C4-2B (cell line): Measurements from ENCODE around the gene NOC2L.
A peak's percentile ranks its signal among the peaks of the same experiment; 100 is the strongest.

Experiments used
- H3K27ac ChIP-seq: fragments of 450-650 bp; 2 replicates; pipeline ENCODE4 v1.5.1; 2017
- CTCF ChIP-seq: fragments of 450-650 bp; conservative IDR thresholded peaks from 2 replicates; pipeline ENCODE4 v1.5.1; 2017; ENCODE audit warnings: mild to moderate bottlenecking
- ZFX ChIP-seq: fragments of 450-650 bp; IDR thresholded peaks from 2 replicates; pipeline ENCODE4 v1.6.1; 2017

Gene NOC2L

GRCh38 chr1:923991-924655 is 34.9 kb downstream of the NOC2L start:
- H3K27ac ChIP-seq: peak overlapping the region; percentile 85
- TF ChIP-seq CTCF (no peak), ZFX (no peak)

GRCh38 chr1:923131-923990 is 35.7 kb downstream of the NOC2L start, which contains the start of gene SAMD11:
Gene SAMD11, plus strand, starts transcription at chr1:923923. Its CDS starts 509 bp downstream, at chr1:924432.
- peak within 1 kb of the TSS; percentile 85 for H3K27ac ChIP-seq
- TF ChIP-seq ZFX: no peak
- no peak; the same call in 1 of the 2 replicates for TF ChIP-seq CTCF

- peak overlapping the region; percentile 33 for H3K27ac ChIP-seq
- TF ChIP-seq CTCF (no peak; the same call in 1 of the 2 replicates), ZFX (no peak)
Observed at GRCh38 chr1:921011-921837, 37.8 kb downstream of the NOC2L start.

- no peak for TF ChIP-seq ZFX
- TF ChIP-seq CTCF: no peak
- H3K27ac ChIP-seq: peak overlapping the region; percentile 33
Observed at GRCh38 chr1:920521-920920, 38.5 kb downstream of the NOC2L start.

GRCh38 chr1:920010-920409 is 39.0 kb downstream of the NOC2L start:
- peak overlapping the region; percentile 33 for H3K27ac ChIP-seq
- TF ChIP-seq ZFX: no peak
- TF ChIP-seq CTCF: no peak

GRCh38 chr1:919271-919872 is 39.7 kb downstream of the NOC2L start:
- H3K27ac ChIP-seq: no peak overlapping the region
- no peak for TF ChIP-seq CTCF
- no peak for TF ChIP-seq ZFX
